H9 (cell line): ENCODE data around the gene AVEN. TPM values are rescaled to one million over a fixed set of nuclear protein-coding genes. Genes with fewer than 3 reads are reported as not detected.

Source experiments
- DNase-seq: peaks from one replicate; pipeline ENCODE4 v3.0.0-alpha.2; 2017
- H2AFZ ChIP-seq: one replicate; pipeline ENCODE4 v1.6.1; 2013; ENCODE audit warnings: mild to moderate bottlenecking, low read length, control low read depth, moderate library complexity
- H2AK5ac ChIP-seq: 2 replicates; pipeline ENCODE4 v1.6.1; 2013; ENCODE audit warnings: low read length, control low read depth, mixed read lengths; ENCODE audit not compliant: insufficient read length
- H2BK120ac ChIP-seq: one replicate; pipeline ENCODE4 v1.6.1; 2013; ENCODE audit warnings: low read depth, mild to moderate bottlenecking, low read length, control low read depth, inconsistent platforms; ENCODE audit not compliant: poor library complexity, severe bottlenecking
- H2BK12ac ChIP-seq: 2 replicates; pipeline ENCODE4 v1.6.1; 2013; ENCODE audit warnings: low read length, control low read depth, mixed read lengths, low read depth; ENCODE audit not compliant: insufficient read length
- H2BK15ac ChIP-seq: 2 replicates; pipeline ENCODE4 v1.6.1; 2013; ENCODE audit warnings: low read depth, low read length, control low read depth
- H2BK20ac ChIP-seq: one replicate; pipeline ENCODE4 v1.6.1; 2013; ENCODE audit warnings: low read depth, mild to moderate bottlenecking, low read length, control low read depth, inconsistent platforms; ENCODE audit not compliant: poor library complexity, severe bottlenecking
- H2BK5ac ChIP-seq: 2 replicates; pipeline ENCODE4 v1.6.1; 2013; ENCODE audit warnings: low read length, control low read depth, mixed read lengths; ENCODE audit not compliant: insufficient read length
- H3K14ac ChIP-seq: 2 replicates; pipeline ENCODE4 v1.6.1; 2013; ENCODE audit warnings: low read length, control low read depth; ENCODE audit not compliant: insufficient read depth
- H3K18ac ChIP-seq: 2 replicates; pipeline ENCODE4 v1.6.1; 2013; ENCODE audit warnings: low read depth, mild to moderate bottlenecking, mixed read lengths, low read length, control low read depth; ENCODE audit not compliant: insufficient read length
- H3K23ac ChIP-seq: 2 replicates; pipeline ENCODE4 v1.6.1; 2013; ENCODE audit warnings: low read length, control low read depth, mixed read lengths, low read depth; ENCODE audit not compliant: insufficient read length
- H3K23me2 ChIP-seq: 2 replicates; pipeline ENCODE4 v1.6.1; 2013; ENCODE audit warnings: low read depth, mild to moderate bottlenecking, mixed read lengths, low read length, control low read depth; ENCODE audit not compliant: insufficient read length, poor library complexity, severe bottlenecking
- H3K27ac ChIP-seq: 2 replicates; pipeline ENCODE4 v1.5.1; 2013; ENCODE audit warnings: low read length, control low read depth, mixed read lengths, low read depth; ENCODE audit not compliant: insufficient read length
- H3K27me3 ChIP-seq: 2 replicates; pipeline ENCODE4 v1.6.1; 2013; ENCODE audit warnings: low read length, control low read depth, inconsistent platforms; ENCODE audit not compliant: insufficient read depth
- H3K4ac ChIP-seq: 2 replicates; pipeline ENCODE4 v1.6.1; 2013; ENCODE audit warnings: low read depth, mild to moderate bottlenecking, control low read depth, inconsistent platforms, low read length, moderate library complexity
- H3K4me1 ChIP-seq: 2 replicates; pipeline ENCODE4 v1.6.1; 2013; ENCODE audit warnings: low read length, control low read depth, inconsistent platforms; ENCODE audit not compliant: insufficient read depth
- H3K4me2 ChIP-seq: 2 replicates; pipeline ENCODE4 v1.6.1; 2013; ENCODE audit warnings: low read length, control low read depth, mixed read lengths; ENCODE audit not compliant: insufficient read length, insufficient read depth
- H3K56ac ChIP-seq: 2 replicates; pipeline ENCODE4 v1.6.1; 2013; ENCODE audit warnings: low read depth, mild to moderate bottlenecking, mixed read lengths, low read length, control low read depth; ENCODE audit not compliant: insufficient read length
- H3K79me1 ChIP-seq: 2 replicates; pipeline ENCODE4 v1.6.1; 2013; ENCODE audit warnings: low read depth, mild to moderate bottlenecking, moderate library complexity, low read length, control low read depth, inconsistent platforms; ENCODE audit not compliant: insufficient read depth, poor library complexity, severe bottlenecking
- H3K79me2 ChIP-seq: 2 replicates; pipeline ENCODE4 v1.6.1; 2013; ENCODE audit warnings: low read length, control low read depth, inconsistent platforms; ENCODE audit not compliant: insufficient read depth
- H3K9ac ChIP-seq: 2 replicates; pipeline ENCODE4 v1.6.1; 2013; ENCODE audit warnings: low read length, control low read depth, mixed read lengths; ENCODE audit not compliant: insufficient read length; ENCODE audit errors: extremely low read depth
- H3K9me3 ChIP-seq: one replicate; pipeline ENCODE4 v1.6.1; 2013; ENCODE audit warnings: low read depth, low read length, inconsistent platforms; ENCODE audit not compliant: control insufficient read depth
- H3T11ph ChIP-seq: one replicate; pipeline ENCODE4 v1.6.1; 2013; ENCODE audit warnings: mild to moderate bottlenecking, low read length, control low read depth, inconsistent platforms
- H4K20me1 ChIP-seq: one replicate; pipeline ENCODE4 v1.6.1; 2013; ENCODE audit not compliant: control insufficient read depth, insufficient read length, insufficient read depth
- H4K5ac ChIP-seq: 2 replicates; pipeline ENCODE4 v1.6.1; 2013; ENCODE audit warnings: low read depth, mild to moderate bottlenecking, mixed read lengths, low read length, control low read depth; ENCODE audit not compliant: insufficient read length
- H4K8ac ChIP-seq: replicated peaks from 2 replicates; pipeline ENCODE4 v1.6.1; 2013; ENCODE audit warnings: low read length, control low read depth, mixed read lengths, low read depth; ENCODE audit not compliant: insufficient read length
- H4K91ac ChIP-seq: 2 replicates; pipeline ENCODE4 v1.6.1; 2013; ENCODE audit warnings: low read depth, mild to moderate bottlenecking, moderate library complexity, mixed read lengths, low read length, control low read depth; ENCODE audit not compliant: insufficient read length
- H3K27ac Mint-ChIP-seq, 3 experiments: 2 replicates in 2 of 3; 3 replicates in 1 of 3; pipeline ENCODE4 v1.8.0; 2020 to 2021; ENCODE audit warnings: mixed read lengths in 3 of 3, mild to moderate bottlenecking in 1 of 3, moderate library complexity in 1 of 3
- H3K27me3 Mint-ChIP-seq: 2 replicates; pipeline ENCODE4 v1.8.0; 2021; ENCODE audit warnings: low read depth, mild to moderate bottlenecking, moderate library complexity, mixed read lengths
- H3K36me3 Mint-ChIP-seq, 3 experiments: 2 replicates in 2 of 3; 3 replicates in 1 of 3; pipeline ENCODE4 v1.8.0; 2020 to 2021; ENCODE audit warnings: low read depth in 3 of 3, mixed read lengths in 3 of 3; ENCODE audit not compliant: insufficient read depth in 1 of 3
- H3K4me1 Mint-ChIP-seq, 2 experiments: 2 replicates each; pipeline ENCODE4 v1.8.0; 2020; ENCODE audit warnings: mixed read lengths in 2 of 2
- H3K4me3 Mint-ChIP-seq, 2 experiments: 2 replicates in 1 of 2; 3 replicates in 1 of 2; pipeline ENCODE4 v1.8.0; 2020 to 2021; ENCODE audit warnings: mild to moderate bottlenecking in 2 of 2, mixed read lengths in 2 of 2, moderate library complexity in 1 of 2
- H3K9me3 Mint-ChIP-seq, 2 experiments: 2 replicates in 1 of 2; 3 replicates in 1 of 2; pipeline ENCODE4 v1.8.0; 2020; ENCODE audit warnings: mild to moderate bottlenecking in 2 of 2, mixed read lengths in 2 of 2, moderate library complexity in 1 of 2
- CTCF ChIP-seq: fragments of 200-600 bp; sonication (generic); conservative IDR thresholded peaks from 3 replicates; pipeline ENCODE4 v1.8.0; 2021; ENCODE audit warnings: antibody characterized with exemption, mild to moderate bottlenecking
- WGBS: extraction: QIAGEN DNeasy Blood & Tissue Kit; methylation state at CpG from one replicate; pipeline ENCODE4 v1.1.7; 2013; ENCODE audit warnings: missing lambda C conversion rate, low lambda C conversion rate, mixed read lengths; ENCODE audit not compliant: insufficient read length; ENCODE audit errors: extremely low coverage; 5-methylcytosine and 5-hydroxymethylcytosine counted together
- total RNA-seq: library from RNA; stranded (reverse); gene quantifications from 2 replicates; pipeline ENCODE4 v1.2.1, GENCODE V29; 2021

AVEN gene
- total RNA-seq, 1 experiment from 2014 or later: 16.1 TPM

- no peak overlapping the region for H3K18ac ChIP-seq
- H3K9me3 ChIP-seq: no peaks in the 10 kb centered on the region
- no peak overlapping the region for H2BK20ac ChIP-seq
- H3K79me2 ChIP-seq: no peaks in the 10 kb centered on the region
- no peaks in the 10 kb centered on the region for H3K27me3 ChIP-seq
- H3T11ph ChIP-seq: no peak overlapping the region
- TF ChIP-seq CTCF: no peak
- H3K27ac ChIP-seq: no peak overlapping the region
- Mint-ChIP-seq H3K9me3 (peaks cover 0 to 4% of the 10 kb centered on the region in 2 experiments; a peak in 1 of 5 replicates), H3K27ac (no peak overlapping the region), H3K27me3 (no peaks in the 10 kb centered on the region), H3K4me1 (peaks cover 4 to 9% of the 10 kb centered on the region in 2 experiments), H3K36me3 (peaks cover 0 to 5% (median 0%) of the 10 kb centered on the region in 3 experiments; a peak in 1 of 7 replicates), H3K4me3 (no peak overlapping the region)
- H2BK15ac ChIP-seq: no peak overlapping the region
- H2AFZ ChIP-seq: no peak overlapping the region
- no peak overlapping the region for H2BK12ac ChIP-seq
- no CpG with 5 or more reads among the region's 1 CpG for WGBS
- no peak overlapping the region for H3K4me2 ChIP-seq
- no peak overlapping the region for H4K5ac ChIP-seq
- H4K91ac ChIP-seq: no peak overlapping the region
- no peak overlapping the region for H3K9ac ChIP-seq
- no peaks in the 10 kb centered on the region for H3K23me2 ChIP-seq
- H2BK120ac ChIP-seq: no peak overlapping the region
- no peak overlapping the region for H3K23ac ChIP-seq
- no peaks in the 10 kb centered on the region for H4K20me1 ChIP-seq
- H3K79me1 ChIP-seq: no peaks in the 10 kb centered on the region
- no peaks in the 10 kb centered on the region; the same call in 1 of the 2 replicates for H3K4me1 ChIP-seq
- H3K14ac ChIP-seq: no peak overlapping the region
- H4K8ac ChIP-seq: no peak overlapping the region
- no peak overlapping the region for H3K56ac ChIP-seq
- no peak overlapping the region for H3K4ac ChIP-seq
- H2AK5ac ChIP-seq: no peak overlapping the region
- DNase-seq: no peak
- H2BK5ac ChIP-seq: no peak overlapping the region
Measured at GRCh38 chr15:33946152-33946551, 92.9 kb downstream of the AVEN start.
